HepG2 (cell line): Measurements from ENCODE around the gene RNF208. TPM values are rescaled to one million over a fixed set of nuclear protein-coding genes. Genes with fewer than 3 reads are reported as not detected.

Experiments
- AKNA ChIP-seq: sonication (generic); formaldehyde crosslinking; IDR thresholded peaks from 2 replicates; pipeline ENCODE4 v1.4.0; 2020; ENCODE audit warnings: missing genetic modification reagents, borderline replicate concordance
- CTCF ChIP-seq: sonication (generic); formaldehyde crosslinking; IDR thresholded peaks from 2 replicates; pipeline ENCODE4 v1.5.0; 2020; ENCODE audit warnings: mild to moderate bottlenecking, missing genetic modification reagents, moderate library complexity
- GABPB1 ChIP-seq: IDR thresholded peaks from 2 replicates; pipeline ENCODE4 v1.6.1; 2016; ENCODE audit warnings: mild to moderate bottlenecking, missing genetic modification reagents, moderate library complexity, missing compliant biosample characterization
- KLF12 ChIP-seq: sonication (generic); formaldehyde crosslinking; IDR thresholded peaks from 2 replicates; pipeline ENCODE4 v1.4.0; 2020; ENCODE audit warnings: missing genetic modification reagents, borderline replicate concordance
- MAZ ChIP-seq, 2 experiments: sonication (generic) in 1 of 2; formaldehyde crosslinking in 1 of 2; IDR thresholded peaks; 2 replicates each; pipeline versions ENCODE4 v1.5.0 to v1.6.1; 2012 to 2020; ENCODE audit warnings: low read depth in 2 of 2, mild to moderate bottlenecking in 2 of 2, borderline replicate concordance in 1 of 2, improper control_type of control experiment in 1 of 2, low read length in 1 of 2, missing genetic modification reagents in 1 of 2, moderate library complexity in 1 of 2
- POLR2AphosphoS5 ChIP-seq: IDR thresholded peaks from 2 replicates; pipeline ENCODE4 v1.6.1; 2012; ENCODE audit warnings: low read depth, low read length
- PRDM10 ChIP-seq: sonication (generic); formaldehyde crosslinking; IDR thresholded peaks from 2 replicates; pipeline ENCODE4 v1.4.0; 2020; ENCODE audit warnings: low read depth, missing genetic modification reagents
- THAP8 ChIP-seq: sonication (generic); formaldehyde crosslinking; IDR thresholded peaks from 2 replicates; pipeline ENCODE4 v1.5.1; 2020; ENCODE audit warnings: missing genetic modification reagents, mild to moderate bottlenecking, borderline replicate concordance
- ZNF12 ChIP-seq: sonication (generic); formaldehyde crosslinking; IDR thresholded peaks from 2 replicates; pipeline ENCODE4 v1.5.0; 2020; ENCODE audit warnings: missing genetic modification reagents
- ZNF441 ChIP-seq: sonication (generic); formaldehyde crosslinking; IDR thresholded peaks from 2 replicates; pipeline ENCODE4 v1.7.0; 2021; ENCODE audit warnings: missing genetic modification reagents, borderline replicate concordance
- ZNF451 ChIP-seq: sonication (generic); formaldehyde crosslinking; IDR thresholded peaks from 2 replicates; pipeline ENCODE4 v1.5.0; 2020; ENCODE audit warnings: mild to moderate bottlenecking, missing genetic modification reagents
- ZNF570 ChIP-seq: sonication (generic); formaldehyde crosslinking; IDR thresholded peaks from 2 replicates; pipeline ENCODE4 v1.4.0; 2020; ENCODE audit warnings: mild to moderate bottlenecking, missing genetic modification reagents, borderline replicate concordance
- ZSCAN31 ChIP-seq: sonication (generic); formaldehyde crosslinking; IDR thresholded peaks from 2 replicates; pipeline ENCODE4 v1.5.0; 2020; ENCODE audit warnings: low read depth, mild to moderate bottlenecking, missing genetic modification reagents
- polyA plus RNA-seq, 8 experiments: library from polyadenylated mRNA; depleted of rRNA in 3 of 8; stranded (reverse) in 7 of 8; unstranded in 1 of 8; fragments of >200 nt; fragmentation: Illumina TruSeq in 4 of 8; extraction: Trizol in 4 of 8; gene quantifications; 2 replicates each; pipeline versions ENCODE4 v1.2.1 to v1.2.3, GENCODE V29; 2011 to 2016; ENCODE audit warnings: low read depth in 4 of 8, missing spikeins in 1 of 8, mixed read lengths in 1 of 8; ENCODE audit not compliant: insufficient read depth in 1 of 8
- total RNA-seq, 5 experiments: library from RNA; depleted of rRNA; stranded (reverse); fragments of >200 nt; fragmentation: Illumina TruSeq; extraction: Trizol; gene quantifications; 2 replicates each; pipeline ENCODE4 v1.2.3, GENCODE V29; 2016; ENCODE audit warnings: low read depth in 1 of 5

Gene RNF208
- total and polyA plus RNA-seq, 2 of the 13 experiments (the other 11 are each of a cell fraction or from before 2014, with no cell fraction given), result 1.6 to 2.1 TPM

- no peak for TF ChIP-seq PRDM10 (CRISPR knock-in tag)
- 0 out of 2 replicates have a peak, but pooled peaks have one; percentile 32 for TF ChIP-seq ZNF451 (CRISPR knock-in tag)
- TF ChIP-seq AKNA (CRISPR knock-in tag), result no peak
- TF ChIP-seq ZNF441, result no peak
- TF ChIP-seq GABPB1, result peak; percentile 10; the same call in 1 of the 2 replicates
- TF ChIP-seq THAP8 (CRISPR knock-in tag), result no peak
- TF ChIP-seq POLR2AphosphoS5, result no peak
- TF ChIP-seq ZNF570 (CRISPR knock-in tag), result no peak
- no peak for TF ChIP-seq ZNF12 (CRISPR knock-in tag)
- TF ChIP-seq KLF12 (CRISPR knock-in tag), result no peak
- TF ChIP-seq CTCF (CRISPR knock-in tag), result no peak
- no peak for TF ChIP-seq MAZ (IDR thresholded peaks at IDR 0.05; ENCODE audit: borderline replicate concordance, low read depth, low read length)
- 0 out of 2 replicates have a peak, but pooled peaks have one; percentile 31 for TF ChIP-seq MAZ (CRISPR knock-in tag; IDR thresholded peaks at IDR 0.05; ENCODE audit: low read depth)
- peak; percentile 39; the same call in 1 of the 2 replicates for TF ChIP-seq ZSCAN31
Measured at GRCh38 chr9:137225699-137226331, 3.8 kb upstream of the RNF208 start (continued).
